ENCODE data around the gene CEP112. TPM values are rescaled to one million over a fixed set of nuclear protein-coding genes. Genes with fewer than 3 reads are reported as not detected.

CEP112 gene
- total RNA-seq, 1 experiment from 2014 or later = 6.1 TPM

DNA sequence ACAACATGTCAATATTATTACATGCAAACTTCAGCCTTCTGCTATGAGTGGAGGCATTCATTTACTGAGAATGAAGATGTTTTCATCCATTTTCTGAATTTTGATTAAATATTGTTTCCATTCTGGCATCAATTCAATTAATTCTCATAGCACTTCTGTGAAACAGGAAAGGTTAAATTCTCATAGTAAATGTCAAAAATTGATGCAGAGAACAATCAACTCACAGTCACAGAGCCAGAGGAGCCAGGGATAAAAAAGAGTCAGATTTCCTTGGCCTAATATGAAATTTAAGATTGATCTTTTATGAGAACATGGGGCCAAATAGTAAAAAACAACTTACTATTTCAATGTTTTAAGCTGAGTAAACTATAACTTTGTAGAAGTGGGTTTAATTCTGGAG lies 446.7 kb downstream of the CEP112 start:
- Mint-ChIP-seq H3K4me3 (no peak overlapping the region), H3K27ac (no peak overlapping the region), H3K36me3 (no peaks in the 10 kb centered on the region), H3K27me3 (ENCODE audit: low read depth) (no peaks in the 10 kb centered on the region), H3K9me3 (no peaks in the 10 kb centered on the region), H3K4me1 (peaks cover 27% of the 10 kb centered on the region)
- ChIA-PET POLR2A (no interaction called here), CTCF (interaction anchor here (0.6 kb wide), 1 partner anchor 222 kb away, joined by 4 read pairs; no protein-coding TSS in a partner anchor)
- ATAC-seq (no peak), DNase-seq (ENCODE audit: low spot score) (no peak)
- TF ChIP-seq RORB (CRISPR knock-in tag; IDR thresholded peaks at IDR 0.05) (no peak), ZNF317 (CRISPR knock-in tag; IDR thresholded peaks at IDR 0.05; ENCODE audit: borderline replicate concordance, low read depth) (no peak), JAZF1 (CRISPR knock-in tag; IDR thresholded peaks at IDR 0.05) (no peak), RELA (CRISPR knock-in tag; IDR thresholded peaks at IDR 0.05; ENCODE audit: borderline replicate concordance) (no peak), CBFB (CRISPR knock-in tag; IDR thresholded peaks at IDR 0.05; ENCODE audit: low read depth) (no peak), ZBTB21 (CRISPR knock-in tag; IDR thresholded peaks at IDR 0.05; ENCODE audit: borderline replicate concordance) (no peak), SOX15 (CRISPR knock-in tag; IDR thresholded peaks at IDR 0.05) (no peak), NR2C2 (CRISPR knock-in tag; IDR thresholded peaks at IDR 0.05) (no peak)
- TF ChIP-seq, protein P1, sequence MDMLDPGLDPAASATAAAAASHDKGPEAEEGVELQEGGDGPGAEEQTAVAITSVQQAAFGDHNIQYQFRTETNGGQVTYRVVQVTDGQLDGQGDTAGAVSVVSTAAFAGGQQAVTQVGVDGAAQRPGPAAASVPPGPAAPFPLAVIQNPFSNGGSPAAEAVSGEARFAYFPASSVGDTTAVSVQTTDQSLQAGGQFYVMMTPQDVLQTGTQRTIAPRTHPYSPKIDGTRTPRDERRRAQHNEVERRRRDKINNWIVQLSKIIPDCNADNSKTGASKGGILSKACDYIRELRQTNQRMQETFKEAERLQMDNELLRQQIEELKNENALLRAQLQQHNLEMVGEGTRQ (CRISPR knock-in tag; IDR thresholded peaks at IDR 0.05) = no peak
- TF ChIP-seq, protein P2, sequence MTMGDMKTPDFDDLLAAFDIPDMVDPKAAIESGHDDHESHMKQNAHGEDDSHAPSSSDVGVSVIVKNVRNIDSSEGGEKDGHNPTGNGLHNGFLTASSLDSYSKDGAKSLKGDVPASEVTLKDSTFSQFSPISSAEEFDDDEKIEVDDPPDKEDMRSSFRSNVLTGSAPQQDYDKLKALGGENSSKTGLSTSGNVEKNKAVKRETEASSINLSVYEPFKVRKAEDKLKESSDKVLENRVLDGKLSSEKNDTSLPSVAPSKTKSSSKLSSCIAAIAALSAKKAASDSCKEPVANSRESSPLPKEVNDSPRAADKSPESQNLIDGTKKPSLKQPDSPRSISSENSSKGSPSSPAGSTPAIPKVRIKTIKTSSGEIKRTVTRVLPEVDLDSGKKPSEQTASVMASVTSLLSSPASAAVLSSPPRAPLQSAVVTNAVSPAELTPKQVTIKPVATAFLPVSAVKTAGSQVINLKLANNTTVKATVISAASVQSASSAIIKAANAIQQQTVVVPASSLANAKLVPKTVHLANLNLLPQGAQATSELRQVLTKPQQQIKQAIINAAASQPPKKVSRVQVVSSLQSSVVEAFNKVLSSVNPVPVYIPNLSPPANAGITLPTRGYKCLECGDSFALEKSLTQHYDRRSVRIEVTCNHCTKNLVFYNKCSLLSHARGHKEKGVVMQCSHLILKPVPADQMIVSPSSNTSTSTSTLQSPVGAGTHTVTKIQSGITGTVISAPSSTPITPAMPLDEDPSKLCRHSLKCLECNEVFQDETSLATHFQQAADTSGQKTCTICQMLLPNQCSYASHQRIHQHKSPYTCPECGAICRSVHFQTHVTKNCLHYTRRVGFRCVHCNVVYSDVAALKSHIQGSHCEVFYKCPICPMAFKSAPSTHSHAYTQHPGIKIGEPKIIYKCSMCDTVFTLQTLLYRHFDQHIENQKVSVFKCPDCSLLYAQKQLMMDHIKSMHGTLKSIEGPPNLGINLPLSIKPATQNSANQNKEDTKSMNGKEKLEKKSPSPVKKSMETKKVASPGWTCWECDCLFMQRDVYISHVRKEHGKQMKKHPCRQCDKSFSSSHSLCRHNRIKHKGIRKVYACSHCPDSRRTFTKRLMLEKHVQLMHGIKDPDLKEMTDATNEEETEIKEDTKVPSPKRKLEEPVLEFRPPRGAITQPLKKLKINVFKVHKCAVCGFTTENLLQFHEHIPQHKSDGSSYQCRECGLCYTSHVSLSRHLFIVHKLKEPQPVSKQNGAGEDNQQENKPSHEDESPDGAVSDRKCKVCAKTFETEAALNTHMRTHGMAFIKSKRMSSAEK (CRISPR knock-in tag; IDR thresholded peaks at IDR 0.05; ENCODE audit: borderline replicate concordance) = no peak

DNA sequence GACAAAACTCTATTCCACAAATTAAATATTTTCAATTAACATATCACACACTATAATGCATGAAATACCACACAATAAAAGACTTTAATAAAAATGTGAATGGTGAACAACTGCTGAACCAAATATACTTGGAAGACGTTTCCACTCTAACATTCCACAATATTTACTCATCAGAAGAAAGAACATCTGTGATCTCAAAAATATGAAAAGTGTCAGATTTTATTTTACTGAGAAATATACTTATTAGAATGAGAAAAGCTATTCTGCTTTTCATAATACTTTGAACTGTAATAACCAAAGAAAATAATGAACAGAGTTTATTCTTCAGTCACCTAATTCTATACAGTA lies 448.7 kb downstream of the CEP112 start:
- Mint-ChIP-seq H3K9me3 (peaks cover 7% of the 10 kb centered on the region), H3K36me3 (peaks cover 10% of the 10 kb centered on the region), H3K4me3 (no peak overlapping the region), H3K27me3 (ENCODE audit: low read depth) (no peaks in the 10 kb centered on the region), H3K4me1 (peaks cover 20% of the 10 kb centered on the region), H3K27ac (peak overlapping the region; percentile 49; the same call in 1 of the 2 replicates)
- POLR2A ChIA-PET = no interaction called here
- no peak for TF ChIP-seq TEAD4 (CRISPR knock-in tag; IDR thresholded peaks at IDR 0.05)
- TF ChIP-seq OVOL2 (CRISPR knock-in tag; IDR thresholded peaks at IDR 0.05; ENCODE audit: borderline replicate concordance) = no peak
- no peak for TF ChIP-seq MXD4 (CRISPR knock-in tag; IDR thresholded peaks at IDR 0.05; ENCODE audit: borderline replicate concordance)
- TF ChIP-seq, protein P3, sequence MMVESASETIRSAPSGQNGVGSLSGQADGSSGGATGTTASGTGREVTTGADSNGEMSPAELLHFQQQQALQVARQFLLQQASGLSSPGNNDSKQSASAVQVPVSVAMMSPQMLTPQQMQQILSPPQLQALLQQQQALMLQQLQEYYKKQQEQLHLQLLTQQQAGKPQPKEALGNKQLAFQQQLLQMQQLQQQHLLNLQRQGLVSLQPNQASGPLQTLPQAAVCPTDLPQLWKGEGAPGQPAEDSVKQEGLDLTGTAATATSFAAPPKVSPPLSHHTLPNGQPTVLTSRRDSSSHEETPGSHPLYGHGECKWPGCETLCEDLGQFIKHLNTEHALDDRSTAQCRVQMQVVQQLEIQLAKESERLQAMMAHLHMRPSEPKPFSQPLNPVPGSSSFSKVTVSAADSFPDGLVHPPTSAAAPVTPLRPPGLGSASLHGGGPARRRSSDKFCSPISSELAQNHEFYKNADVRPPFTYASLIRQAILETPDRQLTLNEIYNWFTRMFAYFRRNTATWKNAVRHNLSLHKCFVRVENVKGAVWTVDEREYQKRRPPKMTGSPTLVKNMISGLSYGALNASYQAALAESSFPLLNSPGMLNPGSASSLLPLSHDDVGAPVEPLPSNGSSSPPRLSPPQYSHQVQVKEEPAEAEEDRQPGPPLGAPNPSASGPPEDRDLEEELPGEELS (CRISPR knock-in tag; IDR thresholded peaks at IDR 0.05) = no peak
- TF ChIP-seq SMAD3 (CRISPR knock-in tag; IDR thresholded peaks at IDR 0.05; ENCODE audit: borderline replicate concordance) = no peak
- no peak for TF ChIP-seq ETV6 (CRISPR knock-in tag; IDR thresholded peaks at IDR 0.05)
- no peak for TF ChIP-seq NFE2L1 (CRISPR knock-in tag; IDR thresholded peaks at IDR 0.05)
- DNase-seq (ENCODE audit: low spot score) = no peak
- CTCF ChIA-PET = no interaction called here
- ATAC-seq = no peak

Measured in WTC11 (cell line).